GM10847 (cell line): ENCODE data around the gene SKA3.

Experiments used
- POLR2A ChIP-seq: IDR thresholded peaks from 2 replicates; pipeline ENCODE4 v1.6.1; 2011; ENCODE audit not compliant: insufficient read length; ENCODE audit errors: extremely low read depth

The SKA3 gene

GRCh38 chr13:21152251-21152899 lies 24.0 kb downstream of the SKA3 start:
- no peak for TF ChIP-seq POLR2A

- no peak for TF ChIP-seq POLR2A
These were observed 26.3 kb downstream of the SKA3 start for GRCh38 chr13:21150013-21150412.

DNA sequence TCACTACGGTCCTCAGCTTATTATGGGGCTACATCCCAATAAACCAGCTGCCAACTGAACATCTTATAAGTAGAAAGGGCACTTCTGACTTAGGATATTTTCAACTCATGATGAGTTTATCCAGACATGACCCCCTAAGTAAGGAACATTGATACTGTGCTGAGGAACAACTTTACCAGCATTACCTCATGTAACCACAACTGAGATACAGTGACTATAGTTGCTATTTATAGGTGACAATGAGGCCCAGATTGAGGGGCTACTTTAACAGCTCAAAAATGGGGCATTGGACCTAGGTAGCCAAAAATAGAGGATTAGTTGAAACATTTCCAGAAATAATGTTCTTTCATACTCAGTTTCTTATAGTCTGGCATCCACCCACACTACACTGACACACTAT lies 26.8 kb downstream of the SKA3 start:
- TF ChIP-seq POLR2A = no peak

DNA sequence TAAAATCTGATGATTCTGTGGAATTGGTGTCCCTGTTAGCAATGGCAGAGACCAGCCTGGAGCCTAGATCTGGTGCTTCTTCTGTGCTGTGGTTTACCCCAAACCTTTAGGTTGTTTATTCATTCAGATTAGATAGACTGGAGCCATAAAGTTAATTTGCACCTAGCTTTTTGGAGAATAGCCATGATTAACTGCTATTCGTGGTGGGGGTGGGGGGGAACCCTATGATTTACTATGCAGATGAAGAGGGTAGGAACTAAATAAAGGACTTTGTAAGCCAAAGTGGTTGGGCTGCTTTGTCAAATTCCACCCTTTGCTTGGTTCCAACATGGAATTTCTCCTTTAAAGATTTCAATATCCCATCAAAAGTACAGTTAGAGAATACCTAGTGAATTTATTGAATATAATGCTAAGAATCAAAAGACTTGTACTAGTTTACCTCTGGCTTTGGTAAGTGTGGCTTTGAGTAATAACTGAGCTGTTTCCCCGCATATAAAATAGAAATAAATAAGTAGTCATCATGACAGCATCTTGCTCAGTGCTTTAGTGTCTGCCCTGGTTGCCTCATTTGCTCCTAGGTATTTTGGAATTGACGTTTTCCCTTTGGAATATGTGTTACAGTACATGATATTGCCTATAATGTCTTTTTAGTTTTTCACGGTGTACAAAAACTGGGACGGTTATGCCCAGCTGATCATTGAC lies 27.6 kb downstream of the SKA3 start:
- no peak for TF ChIP-seq POLR2A

DNA sequence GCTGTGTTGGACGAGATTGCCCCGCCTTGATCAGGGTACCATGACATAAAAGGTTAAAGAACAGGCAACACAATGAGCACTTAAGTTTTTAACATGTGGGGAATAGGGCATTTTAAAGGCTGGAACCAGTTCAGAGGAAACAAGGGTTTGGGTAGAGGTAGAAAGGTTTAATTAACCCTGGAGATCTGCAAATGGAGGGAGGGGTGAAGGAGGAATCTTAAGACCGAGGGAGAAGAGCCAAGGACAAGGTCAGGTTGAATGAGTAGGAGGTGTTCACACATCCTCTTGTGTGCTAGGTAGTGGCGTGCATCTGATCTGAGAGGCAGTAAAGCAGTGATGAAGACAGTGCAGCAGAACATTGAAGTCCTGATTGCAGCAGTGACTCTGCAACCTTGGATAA lies 28.5 kb downstream of the SKA3 start:
- TF ChIP-seq POLR2A = no peak

GRCh38 chr13:21142766-21143165 lies 33.6 kb downstream of the SKA3 start:
- TF ChIP-seq POLR2A = no peak

- TF ChIP-seq POLR2A = no peak
These were observed 37.0 kb downstream of the SKA3 start for GRCh38 chr13:21139374-21139773.

DNA sequence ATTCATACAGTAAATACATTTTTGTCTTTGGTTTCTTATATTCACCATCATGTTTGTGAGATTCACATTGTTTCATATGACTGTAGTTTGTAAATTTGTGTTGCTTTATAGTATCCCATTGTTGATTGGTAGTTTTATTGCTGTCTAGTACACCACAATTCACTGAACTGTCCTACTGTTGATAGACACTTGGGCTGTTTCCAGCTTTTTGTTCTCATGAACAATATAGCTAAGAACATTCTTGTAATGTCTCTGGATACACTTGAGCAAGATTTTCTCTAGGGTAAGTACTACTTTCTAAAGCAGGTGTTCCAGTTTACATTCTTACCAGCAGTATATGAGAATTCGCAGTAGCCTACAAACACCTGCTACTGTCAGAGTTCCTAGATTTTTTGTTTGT lies 37.8 kb downstream of the SKA3 start:
- no peak for TF ChIP-seq POLR2A

DNA sequence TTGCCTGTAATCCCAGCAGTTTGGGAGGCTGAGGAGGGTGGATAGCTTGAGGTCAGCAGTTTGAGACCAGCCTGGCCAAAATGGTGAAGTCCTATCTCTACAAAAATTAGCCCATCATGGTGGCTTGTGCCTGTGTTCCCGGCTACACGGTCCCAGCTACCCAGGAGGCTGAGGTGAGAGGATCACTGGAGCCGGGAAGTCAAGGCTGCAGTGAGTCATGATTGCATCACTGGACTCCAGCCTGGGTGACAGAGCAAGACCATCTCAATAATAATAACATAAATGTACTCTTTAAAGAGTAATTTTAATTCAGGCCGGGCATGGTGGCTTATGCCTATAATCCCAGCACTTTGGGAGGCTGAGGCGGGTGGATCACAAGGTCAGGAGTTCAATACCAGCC lies 38.7 kb downstream of the SKA3 start:
- TF ChIP-seq POLR2A = no peak

DNA sequence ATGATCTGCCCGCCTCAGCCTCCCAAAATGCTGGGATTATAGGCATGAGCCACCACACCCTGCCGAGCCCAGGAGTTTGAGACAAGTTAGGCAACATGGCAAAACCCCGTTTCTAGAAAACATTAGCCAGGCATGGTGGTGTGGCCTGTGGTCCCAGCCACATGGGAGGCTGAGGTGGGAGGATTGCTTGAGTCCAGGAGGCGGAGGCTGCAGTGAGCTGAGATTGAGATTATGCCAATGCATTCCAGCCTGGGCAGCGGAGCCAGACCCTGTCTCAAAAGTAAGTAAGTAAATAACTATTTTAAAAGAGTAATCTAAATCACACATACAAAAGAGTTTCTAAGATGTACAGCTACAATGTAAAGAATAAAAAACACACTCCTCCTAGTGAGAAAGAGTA lies 41.9 kb downstream of the SKA3 start:
- TF ChIP-seq POLR2A = no peak

DNA sequence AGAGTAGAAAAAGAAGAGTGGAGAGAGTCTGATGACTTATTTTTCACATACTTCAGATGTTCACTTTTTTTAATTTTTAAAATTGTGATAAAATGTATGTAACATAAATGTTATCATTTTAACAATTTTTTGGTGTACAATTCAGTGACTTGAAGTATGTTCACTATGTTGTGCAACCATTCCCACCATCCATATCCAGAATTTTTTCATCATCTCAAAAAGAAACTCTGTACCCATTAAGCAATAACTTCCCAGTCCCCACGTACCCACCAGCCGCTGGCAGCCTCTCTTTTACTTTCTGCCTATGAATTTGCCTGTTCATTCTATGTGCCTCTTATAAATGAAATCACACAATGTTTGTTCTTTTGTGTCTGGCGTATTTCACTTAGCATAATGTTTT lies 43.3 kb downstream of the SKA3 start:
- TF ChIP-seq POLR2A = no peak

DNA sequence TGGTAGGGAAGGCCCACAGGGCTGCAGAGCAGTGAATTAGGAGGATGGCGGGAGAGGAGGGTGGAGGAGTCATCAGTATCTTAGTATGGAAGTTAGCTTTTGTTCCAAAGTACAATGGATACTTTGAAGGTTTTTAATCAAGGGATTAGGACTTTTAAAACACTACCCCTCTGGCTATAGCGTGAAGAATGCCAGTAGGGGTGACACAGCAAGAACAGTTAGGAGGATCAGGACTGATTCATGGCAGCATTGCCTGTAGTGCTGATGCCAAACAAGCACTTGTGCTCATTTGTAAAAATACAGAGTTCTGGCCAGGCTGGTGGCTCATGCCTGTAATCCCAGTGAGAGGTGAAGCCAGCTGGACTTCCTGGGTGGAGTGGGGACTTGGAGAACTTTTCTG lies 46.2 kb downstream of the SKA3 start:
- TF ChIP-seq POLR2A = no peak

- TF ChIP-seq POLR2A = no peak
These were observed 51.5 kb downstream of the SKA3 start for GRCh38 chr13:21124852-21125251.

DNA sequence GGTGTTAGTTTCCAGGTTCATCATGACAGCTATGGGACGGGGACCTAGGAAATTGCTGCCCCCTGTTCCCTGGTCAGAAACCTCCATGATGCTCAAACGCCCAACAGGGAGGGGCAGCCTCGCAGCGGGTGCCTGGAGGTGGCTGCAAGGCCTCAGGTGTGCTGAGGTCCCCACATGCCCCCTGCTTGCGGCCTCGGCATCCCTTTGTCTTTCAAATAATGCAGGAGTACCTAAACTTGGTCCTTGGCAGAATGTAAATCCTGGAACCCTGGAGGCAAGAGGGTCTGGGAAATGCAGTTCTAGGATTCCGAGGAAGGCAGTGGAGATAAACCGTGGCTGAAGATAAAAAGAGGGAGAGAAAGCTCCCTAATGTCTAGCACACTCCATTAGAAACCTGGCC lies 52.4 kb downstream of the SKA3 start:
- no peak for TF ChIP-seq POLR2A

DNA sequence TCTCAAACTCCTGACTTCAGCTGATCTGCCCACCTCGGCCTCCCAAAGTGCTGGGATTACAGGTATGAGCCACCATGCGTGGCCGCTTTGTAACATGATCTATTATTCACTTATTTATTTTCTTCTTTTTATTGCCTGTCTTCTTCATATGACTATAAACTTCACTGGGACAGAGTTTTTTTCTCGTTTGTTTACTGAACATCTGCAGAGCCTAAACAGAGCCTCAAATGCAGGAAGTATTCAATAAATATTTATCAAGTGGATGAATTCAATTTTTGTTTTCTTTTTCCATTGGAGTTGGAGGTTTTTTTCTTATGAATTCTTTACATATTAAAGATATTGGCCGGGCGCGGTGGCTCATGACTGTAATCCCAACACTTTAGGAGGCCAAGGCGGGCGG lies 54.7 kb downstream of the SKA3 start:
- no peak for TF ChIP-seq POLR2A

- TF ChIP-seq POLR2A = no peak
These were observed 56.2 kb downstream of the SKA3 start for GRCh38 chr13:21120191-21120590.

- TF ChIP-seq POLR2A = no peak
These were observed 56.8 kb downstream of the SKA3 start for GRCh38 chr13:21119526-21119925.
